Activated CD4-positive, alpha-beta T cell treated with anti-CD3 and anti-CD28 coated beads, Interleukin-2, amount 10 ng/mL, durations not matched to agents 24 days and 14 days (primary cell): ENCODE measurements around the gene PPP3CA. TPM values are rescaled to one million over a fixed set of nuclear protein-coding genes. Genes with fewer than 3 reads are reported as not detected.
"Not testable (repeated sequence)": the region's sequence is repeated elsewhere in the genome, so short reads cannot be mapped to it uniquely, and the experiment has no call there.

Experiments
- DNase-seq: peaks from one replicate; pipeline ENCODE4 v3.0.0; 2022
- H3K27ac Mint-ChIP-seq: one replicate; pipeline ENCODE4 v1.8.0; 2022; ENCODE audit warnings: mild to moderate bottlenecking, mixed read lengths
- H3K27me3 Mint-ChIP-seq: one replicate; pipeline ENCODE4 v1.8.0; 2022; ENCODE audit warnings: mixed read lengths
- H3K36me3 Mint-ChIP-seq: one replicate; pipeline ENCODE4 v1.8.0; 2022; ENCODE audit warnings: low read depth, mild to moderate bottlenecking, mixed read lengths
- H3K4me1 Mint-ChIP-seq: one replicate; pipeline ENCODE4 v1.8.0; 2021; ENCODE audit warnings: mixed read lengths
- H3K4me3 Mint-ChIP-seq: one replicate; pipeline ENCODE4 v1.8.0; 2022; ENCODE audit warnings: mild to moderate bottlenecking, moderate library complexity, mixed read lengths
- H3K9me3 Mint-ChIP-seq: one replicate; pipeline ENCODE4 v1.8.0; 2021; ENCODE audit warnings: mixed read lengths
- intact Hi-C: fragments of 100-400 bp; cut with micrococcal nuclease; formaldehyde crosslinking; loops from one replicate; pipeline ENCODE4 v1.15.1; 2023
- total RNA-seq: library from RNA; stranded (reverse); gene quantifications from 2 replicates; pipeline ENCODE4 v1.2.3, GENCODE V29; 2022

The PPP3CA gene
- total RNA-seq, 1 donor from 2014 or later, result 7.1 TPM

DNA sequence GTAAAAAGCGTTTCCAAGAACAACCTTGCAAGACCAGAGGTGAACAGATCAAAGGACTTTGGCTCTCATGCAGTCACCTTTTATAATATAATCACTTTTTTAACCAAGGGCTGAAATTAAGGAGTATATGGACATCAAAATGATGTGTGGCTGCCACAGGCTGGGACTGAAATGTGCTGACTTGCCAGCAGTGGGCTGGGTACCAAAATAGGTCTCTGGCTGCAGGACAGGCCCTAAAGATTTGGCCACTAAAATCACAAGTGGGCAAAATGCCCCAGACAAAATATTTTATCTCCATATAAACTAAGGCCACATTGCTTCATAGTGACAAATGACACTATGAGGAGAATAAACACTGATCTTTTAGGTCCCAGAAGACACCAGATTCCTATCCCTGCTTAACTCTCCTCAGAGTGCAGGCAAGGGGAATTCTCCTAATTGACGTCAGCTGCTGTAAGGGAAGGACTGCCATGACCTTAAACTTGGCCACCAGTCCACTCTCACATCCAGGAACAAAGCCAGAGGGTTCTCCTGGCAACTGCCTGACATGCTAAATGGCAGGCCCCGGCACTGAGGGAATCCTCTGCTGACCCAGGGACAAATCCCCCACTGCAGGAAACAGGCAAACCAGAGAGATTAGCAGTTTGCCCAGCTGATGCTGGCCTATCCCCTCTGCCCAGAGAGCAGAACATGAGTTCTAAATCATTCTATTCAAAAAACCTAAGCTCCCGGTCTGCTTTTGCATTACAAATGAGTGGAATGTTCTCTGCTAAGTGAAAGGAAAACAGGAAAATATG lies 155.8 kb downstream of the PPP3CA start:
- intact Hi-C loops, result no loop called here
- Mint-ChIP-seq H3K4me1 (peaks cover 7% of the 10 kb centered on the region), H3K27ac (no peak overlapping the region), H3K4me3 (no peak overlapping the region), H3K36me3 (peaks cover 7% of the 10 kb centered on the region), H3K27me3 (peaks cover 2% of the 10 kb centered on the region), H3K9me3 (no peaks in the 10 kb centered on the region)
- DNase-seq, result no peak

DNA sequence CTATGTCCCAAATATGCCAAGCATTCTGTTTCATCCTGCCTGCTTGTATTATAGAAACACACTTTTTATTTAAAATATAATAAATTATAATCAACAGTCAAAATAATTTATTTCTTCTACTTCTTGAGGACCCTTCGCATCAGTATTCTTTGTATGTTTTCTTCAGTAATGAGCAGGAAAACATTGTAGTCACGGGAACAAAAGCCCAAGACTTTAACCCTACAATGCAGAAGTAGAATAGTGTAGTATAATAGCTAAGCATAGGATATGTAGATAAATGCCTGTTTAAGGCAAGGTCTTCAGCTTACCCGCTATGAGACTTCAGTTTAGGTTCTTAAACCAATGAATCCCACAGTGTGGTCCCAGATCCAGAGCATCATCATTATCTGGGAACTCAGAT lies 156.6 kb downstream of the PPP3CA start:
- H3K9me3 Mint-ChIP-seq, result no peaks in the 10 kb centered on the region
- no peak for DNase-seq
- no peak overlapping the region for H3K4me3 Mint-ChIP-seq
- peaks cover 2% of the 10 kb centered on the region for H3K36me3 Mint-ChIP-seq
- H3K27ac Mint-ChIP-seq, result no peak overlapping the region
- peaks cover 7% of the 10 kb centered on the region for H3K4me1 Mint-ChIP-seq
- H3K27me3 Mint-ChIP-seq, result peaks cover 2% of the 10 kb centered on the region
- intact Hi-C loops, result no loop called here

DNA sequence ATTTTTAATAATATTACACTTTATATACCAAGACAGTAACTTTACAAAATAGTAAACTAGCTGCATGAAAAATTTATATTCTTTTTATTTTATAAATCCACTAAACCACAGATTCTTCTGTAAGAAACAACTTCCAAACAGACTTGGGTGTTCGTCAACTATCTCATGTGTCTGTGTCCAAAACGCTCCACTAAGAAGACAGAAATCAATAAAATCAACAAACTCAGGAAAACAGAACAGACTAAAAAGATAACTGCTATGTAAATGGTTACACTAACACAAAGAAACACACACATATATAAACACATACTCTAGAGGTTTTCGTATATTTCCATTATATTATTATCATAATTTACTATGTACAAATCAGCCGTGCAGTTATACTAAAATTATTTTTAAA lies 158.4 kb downstream of the PPP3CA start:
- no peak overlapping the region for H3K27ac Mint-ChIP-seq
- peaks cover 2% of the 10 kb centered on the region for H3K27me3 Mint-ChIP-seq
- H3K9me3 Mint-ChIP-seq, result no peaks in the 10 kb centered on the region
- H3K4me3 Mint-ChIP-seq, result no peak overlapping the region
- DNase-seq, result no peak
- intact Hi-C loops, result no loop called here
- H3K36me3 Mint-ChIP-seq, result peaks cover 2% of the 10 kb centered on the region
- peaks cover 7% of the 10 kb centered on the region for H3K4me1 Mint-ChIP-seq

DNA sequence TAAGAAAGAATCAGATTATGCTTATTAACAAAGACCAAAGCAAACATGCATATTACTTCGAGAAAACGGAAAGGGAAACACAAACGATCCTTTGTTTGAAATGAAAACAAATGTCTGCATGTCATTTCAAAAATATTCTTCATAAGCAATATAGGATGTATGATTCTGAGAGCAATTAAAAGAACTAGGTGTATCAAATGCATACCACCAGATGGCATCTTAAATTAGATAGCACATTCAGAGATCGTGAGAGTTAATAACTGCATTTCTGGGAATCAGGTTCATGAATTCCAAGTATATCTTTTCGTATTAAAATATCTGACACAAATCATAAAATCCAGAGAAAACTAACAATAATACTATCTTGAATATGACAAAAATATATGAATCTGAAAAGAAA lies 159.5 kb downstream of the PPP3CA start:
- intact Hi-C loops, result no loop called here
- Mint-ChIP-seq H3K4me3 (no peak overlapping the region), H3K36me3 (peaks cover under 1% of the 10 kb centered on the region), H3K27me3 (no peaks in the 10 kb centered on the region), H3K27ac (no peak overlapping the region), H3K9me3 (no peaks in the 10 kb centered on the region), H3K4me1 (peaks cover 9% of the 10 kb centered on the region)
- no peak for DNase-seq

GRCh38 chr4:101186567-101187184 lies 160.7 kb downstream of the PPP3CA start:
- Mint-ChIP-seq H3K36me3 (peaks cover 7% of the 10 kb centered on the region), H3K9me3 (peaks cover 6% of the 10 kb centered on the region), H3K27ac (no peak overlapping the region), H3K4me3 (no peak overlapping the region), H3K27me3 (no peaks in the 10 kb centered on the region), H3K4me1 (peaks cover 4% of the 10 kb centered on the region)
- intact Hi-C loops, result no loop called here
- DNase-seq, result no peak

GRCh38 chr4:101184668-101185067 lies 162.7 kb downstream of the PPP3CA start:
- intact Hi-C loops, result no loop called here
- Mint-ChIP-seq H3K4me1 (peaks cover 3% of the 10 kb centered on the region), H3K9me3 (peaks cover 6% of the 10 kb centered on the region), H3K27ac (no peak overlapping the region), H3K36me3 (peaks cover 7% of the 10 kb centered on the region), H3K27me3 (no peaks in the 10 kb centered on the region), H3K4me3 (no peak overlapping the region)
- DNase-seq, result no peak

- intact Hi-C loops, result no loop called here
- DNase-seq, result no peak
- Mint-ChIP-seq H3K4me1 (peaks cover 2% of the 10 kb centered on the region), H3K27ac (no peak overlapping the region), H3K27me3 (no peaks in the 10 kb centered on the region), H3K36me3 (peaks cover 7% of the 10 kb centered on the region), H3K9me3 (peaks cover 9% of the 10 kb centered on the region), H3K4me3 (no peak overlapping the region)
These were observed 163.5 kb downstream of the PPP3CA start for GRCh38 chr4:101183666-101184373.

DNA sequence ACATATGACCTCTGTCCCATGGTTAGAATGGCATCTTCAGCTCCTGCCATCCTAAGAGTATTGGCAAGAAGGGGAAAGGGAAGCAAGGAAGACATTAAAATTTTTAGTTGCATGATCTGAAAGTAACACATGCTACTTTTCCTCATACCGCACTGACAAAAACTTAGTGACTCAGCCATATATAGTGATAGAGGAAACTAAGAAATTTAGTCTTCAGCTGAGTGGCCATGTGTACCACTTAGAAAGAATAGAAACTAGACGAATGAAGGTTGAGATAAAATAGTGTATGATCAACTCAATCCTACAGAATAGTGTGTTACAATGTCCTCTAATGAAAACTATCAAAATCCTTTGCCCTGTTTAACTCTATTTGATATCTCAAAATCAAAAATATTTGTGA lies 164.1 kb downstream of the PPP3CA start:
- H3K27me3 Mint-ChIP-seq, result no peaks in the 10 kb centered on the region
- H3K9me3 Mint-ChIP-seq, result peaks cover 13% of the 10 kb centered on the region
- peaks cover 7% of the 10 kb centered on the region for H3K36me3 Mint-ChIP-seq
- H3K4me1 Mint-ChIP-seq, result peaks cover 2% of the 10 kb centered on the region
- H3K4me3 Mint-ChIP-seq, result no peak overlapping the region
- H3K27ac Mint-ChIP-seq, result no peak overlapping the region
- no peak for DNase-seq
- intact Hi-C loops, result no loop called here

DNA sequence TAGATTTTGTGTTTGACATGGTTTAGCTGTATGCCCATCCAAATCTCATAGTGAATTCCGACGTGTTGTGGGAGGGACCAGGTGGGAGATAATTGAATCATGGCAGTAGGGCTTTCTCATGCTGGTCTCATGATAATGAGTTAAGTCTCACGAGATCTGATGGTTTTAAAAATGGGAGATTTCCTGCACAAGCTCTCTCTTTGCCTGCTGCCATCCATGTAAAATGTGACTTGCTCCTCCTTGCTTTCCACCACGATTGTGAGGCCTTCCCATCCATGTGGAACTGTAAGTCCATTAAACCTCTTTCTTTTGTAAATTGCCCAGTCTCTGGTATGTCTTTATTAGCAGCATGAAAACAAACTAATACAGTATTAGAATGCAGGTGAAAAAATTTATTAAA lies 164.6 kb downstream of the PPP3CA start:
- H3K4me3 Mint-ChIP-seq, DNase-seq, intact Hi-C loops, H3K27ac Mint-ChIP-seq, H3K4me1 Mint-ChIP-seq, H3K36me3 Mint-ChIP-seq, H3K27me3 Mint-ChIP-seq: not testable (repeated sequence)
- peaks cover 13% of the 10 kb centered on the region for H3K9me3 Mint-ChIP-seq

- Mint-ChIP-seq H3K9me3 (peaks cover 13% of the 10 kb centered on the region), H3K27me3 (no peaks in the 10 kb centered on the region), H3K27ac (no peak overlapping the region), H3K4me3 (no peak overlapping the region), H3K36me3 (peaks cover 7% of the 10 kb centered on the region), H3K4me1 (peaks cover 12% of the 10 kb centered on the region)
- intact Hi-C loops, result no loop called here
- no peak for DNase-seq
These were observed 168.6 kb downstream of the PPP3CA start for GRCh38 chr4:101178731-101179130.

DNA sequence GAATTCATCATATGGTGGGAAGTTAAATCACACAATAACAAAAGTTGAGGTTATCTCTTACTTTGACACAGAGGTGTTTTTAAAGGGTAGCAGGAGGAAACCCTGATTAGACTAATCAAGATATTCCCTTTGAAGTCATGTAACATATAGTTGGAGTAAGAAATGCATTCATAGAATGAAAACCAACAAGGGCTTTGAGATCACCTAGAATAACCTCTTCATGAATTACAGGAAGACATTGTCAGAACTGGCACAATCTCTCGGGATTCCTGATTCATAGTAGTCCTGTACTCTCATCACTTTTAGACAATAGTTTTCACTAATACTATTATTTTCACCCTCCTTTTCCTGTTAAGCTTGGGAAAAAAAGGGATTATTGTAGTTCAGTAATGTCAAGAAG lies 170.2 kb downstream of the PPP3CA start:
- Mint-ChIP-seq H3K36me3 (no peaks in the 10 kb centered on the region), H3K4me3 (no peak overlapping the region), H3K9me3 (peaks cover 7% of the 10 kb centered on the region), H3K27ac (no peak overlapping the region), H3K27me3 (no peaks in the 10 kb centered on the region), H3K4me1 (peaks cover 12% of the 10 kb centered on the region)
- intact Hi-C loops, result no loop called here
- no peak for DNase-seq

- DNase-seq, result no peak
- Mint-ChIP-seq H3K27me3 (no peaks in the 10 kb centered on the region), H3K27ac (no peak overlapping the region), H3K4me3 (no peak overlapping the region), H3K4me1 (peaks cover 12% of the 10 kb centered on the region), H3K9me3 (peaks cover 7% of the 10 kb centered on the region), H3K36me3 (no peaks in the 10 kb centered on the region)
- intact Hi-C loops, result no loop called here
These were observed 171.2 kb downstream of the PPP3CA start for GRCh38 chr4:101175896-101176676.

DNA sequence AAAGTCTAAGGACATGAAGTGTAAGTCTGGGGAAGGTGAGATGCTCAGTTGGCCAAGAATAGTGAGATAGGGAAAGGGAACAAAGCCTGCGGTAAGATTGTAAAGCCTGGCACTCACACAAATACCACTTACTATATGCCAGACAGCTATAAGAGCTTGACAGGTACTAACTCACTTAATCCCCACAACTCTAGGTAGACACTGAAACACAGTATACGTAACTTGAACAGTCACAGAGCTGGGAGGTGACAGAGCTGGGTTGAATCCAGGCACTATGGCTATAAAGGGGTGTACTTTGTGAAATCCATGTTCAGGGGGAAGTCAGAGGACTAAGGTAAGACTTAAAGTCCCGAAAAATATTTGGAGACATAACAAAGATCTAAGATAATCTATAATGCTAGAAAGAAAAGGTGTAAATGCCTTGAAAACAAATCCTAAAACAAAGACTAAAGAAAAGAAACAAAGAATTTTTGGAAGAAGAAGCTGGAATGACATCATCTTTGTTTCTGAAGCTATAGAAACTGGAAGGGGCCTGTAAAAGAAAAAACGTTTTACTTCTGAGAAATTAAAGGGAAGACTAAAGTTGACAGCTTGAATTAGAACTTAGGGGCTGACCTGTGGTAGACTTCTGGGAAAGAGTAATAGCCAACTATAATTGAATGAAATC lies 172.5 kb downstream of the PPP3CA start:
- H3K9me3 Mint-ChIP-seq, result peaks cover 7% of the 10 kb centered on the region
- H3K4me3 Mint-ChIP-seq, result no peak overlapping the region
- intact Hi-C loops, result no loop called here
- DNase-seq, result no peak
- H3K27ac Mint-ChIP-seq, result no peak overlapping the region
- H3K27me3 Mint-ChIP-seq, result no peaks in the 10 kb centered on the region
- H3K4me1 Mint-ChIP-seq, result peaks cover 12% of the 10 kb centered on the region
- H3K36me3 Mint-ChIP-seq, result no peaks in the 10 kb centered on the region
